HG02970 (cell line): Measurements from ENCODE around the gene PEG3.

Experiments
- ATAC-seq: cut with Tn5 transposase; IDR thresholded peaks from one replicate; pipeline ENCODE4 v1.9.1; 2021; ENCODE audit warnings: mild to moderate bottlenecking, moderate library complexity, moderate number of reproducible peaks; ENCODE audit not compliant: unreplicated experiment, low FRiP score

The PEG3 gene

GRCh38 chr19:56813531-56813930, 27.0 kb downstream of the PEG3 start:
- no peak for ATAC-seq

- no peak for ATAC-seq
These were observed 29.0 kb downstream of the PEG3 start for GRCh38 chr19:56811480-56811879.

- no peak for ATAC-seq
These were observed 30.3 kb downstream of the PEG3 start for GRCh38 chr19:56810260-56810659.

- ATAC-seq = no peak
These were observed 31.7 kb downstream of the PEG3 start for GRCh38 chr19:56808717-56809392.

- ATAC-seq = no peak
These were observed 33.9 kb downstream of the PEG3 start for GRCh38 chr19:56806639-56807038.
